GM21529 (cell line): Measurements from ENCODE around the gene CCDC68.
"Not testable (repeated sequence)": the region's sequence is repeated elsewhere in the genome, so short reads cannot be mapped to it uniquely, and the experiment has no call there.

Experiments
- ATAC-seq: cut with Tn5 transposase; IDR thresholded peaks from one replicate; pipeline ENCODE4 v1.9.1; 2021; ENCODE audit not compliant: unreplicated experiment

CCDC68 gene

DNA sequence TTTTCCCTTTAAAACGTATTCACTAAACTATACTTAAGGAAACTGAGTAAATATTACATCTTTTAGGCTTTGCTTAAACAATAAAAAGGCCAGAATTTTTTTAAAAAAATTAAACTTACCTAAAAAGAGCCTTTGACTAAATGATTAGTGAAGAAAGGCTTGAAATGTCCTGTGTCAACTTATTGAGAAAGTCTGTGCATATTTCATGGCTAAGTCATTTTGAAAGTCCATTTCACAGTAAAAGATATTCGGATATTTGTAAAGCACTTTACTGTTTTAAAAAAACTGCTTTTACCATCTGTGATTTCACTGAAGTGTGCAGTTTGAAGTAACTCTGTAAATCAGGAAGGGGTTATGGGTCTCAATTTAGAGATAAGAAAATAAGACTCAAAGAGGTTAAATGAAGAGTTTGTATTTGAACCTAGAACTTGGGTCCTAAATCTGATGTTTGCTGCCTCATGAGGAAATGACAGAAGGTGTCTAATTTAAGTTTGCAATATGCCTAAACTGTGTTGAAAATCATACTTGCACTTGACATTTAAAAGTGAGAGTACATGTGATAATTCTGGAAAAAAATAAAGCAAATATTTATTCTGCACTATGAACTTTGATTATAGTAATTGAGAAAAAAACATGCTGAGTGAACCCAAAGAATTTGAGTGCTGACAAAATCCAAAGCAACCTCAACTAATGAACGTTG is 80.5 kb downstream of the CCDC68 start:
- ATAC-seq = no peak

DNA sequence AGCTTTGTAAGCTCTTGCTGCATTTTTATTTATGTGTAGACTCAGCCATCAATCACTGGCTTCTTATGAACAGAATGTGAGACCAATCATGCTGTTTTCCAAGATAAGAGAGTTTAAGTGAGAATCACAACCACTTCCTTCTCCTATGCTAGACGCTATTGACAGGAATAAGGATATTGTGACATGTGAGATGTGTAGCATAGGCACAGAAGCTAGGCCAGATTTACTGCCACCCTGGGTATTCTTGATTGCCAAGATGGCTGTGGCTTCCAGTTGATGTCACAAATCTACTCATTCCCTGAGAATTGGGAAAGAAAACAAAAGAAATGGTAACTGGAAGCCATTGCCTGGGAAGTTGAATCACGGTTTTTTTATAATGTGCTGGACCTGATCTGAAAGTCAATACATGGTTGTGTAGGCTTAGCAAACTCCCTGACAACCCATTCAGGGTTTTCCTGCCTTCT is 81.1 kb downstream of the CCDC68 start:
- no peak for ATAC-seq

DNA sequence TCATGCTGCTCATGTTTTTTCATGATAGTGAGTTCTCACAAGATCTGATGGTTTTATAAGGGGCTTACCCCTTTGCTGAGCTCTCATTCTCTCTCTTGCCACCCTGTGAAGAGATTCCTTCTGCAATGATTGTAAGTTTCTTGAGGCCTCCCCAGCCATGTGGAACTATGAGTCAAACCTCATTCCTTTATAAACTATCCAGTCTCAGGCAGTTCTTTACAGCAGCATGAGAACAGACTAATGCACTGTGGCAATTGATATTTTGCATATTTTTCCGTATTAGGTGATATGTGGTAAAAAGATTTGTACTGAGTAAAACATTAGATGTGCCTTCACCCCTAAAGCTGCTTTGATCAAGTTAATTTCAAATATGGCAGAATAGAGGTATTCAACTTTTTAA is 82.2 kb downstream of the CCDC68 start:
- no peak for ATAC-seq

DNA sequence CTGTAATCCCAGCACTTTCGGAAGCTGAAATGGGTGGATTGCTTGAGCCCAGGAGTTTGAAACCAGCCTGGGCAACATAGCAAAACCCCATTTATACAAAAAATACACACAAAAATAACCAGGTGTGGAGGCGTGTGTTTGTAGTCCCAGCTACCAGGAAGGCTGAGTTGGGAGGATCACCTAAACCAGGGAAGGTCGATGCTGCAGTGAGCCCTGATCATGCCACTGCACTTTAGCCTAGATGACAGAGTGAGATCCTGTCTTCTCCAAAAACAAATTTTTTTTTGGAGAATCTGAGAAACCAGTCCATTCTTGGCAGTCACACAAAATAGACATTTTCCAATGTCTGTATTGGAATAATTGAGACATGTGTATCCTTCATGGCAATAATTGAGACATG is 84.2 kb downstream of the CCDC68 start:
- no peak for ATAC-seq

DNA sequence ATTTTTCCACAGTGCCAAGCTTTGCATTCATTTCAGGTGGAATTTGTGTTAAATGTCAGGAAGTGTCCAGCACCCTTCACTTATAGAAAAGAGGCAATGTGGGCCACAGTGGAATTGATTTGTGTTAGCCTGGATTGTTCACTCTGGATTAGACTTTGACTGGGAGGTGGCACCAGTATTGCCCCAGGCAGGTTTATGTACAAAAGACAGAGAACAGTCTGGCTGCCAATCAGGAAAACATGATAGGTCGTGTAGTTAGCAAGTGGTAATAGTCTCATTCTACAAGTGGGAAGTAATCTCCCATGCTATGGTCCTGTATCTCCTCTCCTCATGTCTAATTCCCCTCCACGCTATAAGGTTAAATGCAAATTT is 85.4 kb downstream of the CCDC68 start:
- no peak for ATAC-seq

DNA sequence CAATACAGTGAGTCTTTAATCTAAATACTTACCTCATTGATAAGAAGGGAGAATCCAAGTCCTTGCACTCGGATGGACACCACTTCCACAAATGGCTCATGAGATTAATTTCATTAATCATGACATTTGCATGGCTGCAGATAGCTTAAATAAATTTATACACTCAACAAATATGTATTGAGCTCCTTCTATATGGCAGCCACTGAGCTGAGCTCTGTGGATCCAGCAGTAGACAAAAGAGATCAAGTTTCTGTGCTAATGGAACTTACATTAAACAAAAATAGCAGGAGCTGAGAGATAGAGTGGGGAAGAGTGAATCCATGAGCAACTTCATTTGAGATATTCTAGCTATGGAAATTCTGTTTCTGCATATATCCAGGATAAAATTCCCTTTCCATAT is 86.6 kb downstream of the CCDC68 start:
- ATAC-seq = no peak

DNA sequence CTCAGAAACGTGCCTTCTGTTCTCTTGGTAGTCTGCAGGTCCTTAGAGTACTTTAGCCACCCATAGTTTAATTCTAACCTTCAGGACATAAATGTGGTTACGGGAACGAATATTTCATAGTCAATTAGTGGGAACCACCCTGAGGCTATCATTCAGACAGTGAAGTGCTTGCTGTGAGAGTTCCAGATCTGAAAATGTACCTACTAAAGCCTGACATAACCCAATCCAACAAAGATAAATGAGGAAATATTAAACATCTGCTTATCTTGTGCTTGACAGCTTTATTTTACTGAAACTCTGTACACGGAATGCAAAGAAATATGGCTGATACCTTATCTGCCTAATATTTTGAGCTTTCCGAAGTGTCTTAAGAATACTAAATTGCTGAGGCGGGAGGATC is 88.0 kb downstream of the CCDC68 start:
- no peak for ATAC-seq

DNA sequence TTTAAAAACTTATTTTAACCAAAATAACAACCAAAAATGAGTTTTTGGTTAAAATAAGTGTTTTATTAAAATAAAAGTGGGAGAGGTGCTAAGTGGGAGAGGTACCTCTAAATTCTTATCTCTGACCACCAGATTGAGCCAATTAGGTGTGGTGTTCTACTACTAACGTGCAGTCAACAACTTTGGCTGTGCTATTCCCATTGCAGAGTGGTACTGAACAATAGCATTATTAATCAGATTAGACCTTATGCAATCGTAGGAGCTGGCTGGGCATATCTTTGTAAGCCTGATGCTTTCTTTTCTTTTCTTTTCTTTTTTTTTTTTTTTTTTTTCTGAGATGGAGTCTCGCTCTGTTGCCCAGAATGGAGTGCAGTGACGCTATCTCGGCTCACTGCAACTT is 92.1 kb downstream of the CCDC68 start:
- no peak for ATAC-seq

DNA sequence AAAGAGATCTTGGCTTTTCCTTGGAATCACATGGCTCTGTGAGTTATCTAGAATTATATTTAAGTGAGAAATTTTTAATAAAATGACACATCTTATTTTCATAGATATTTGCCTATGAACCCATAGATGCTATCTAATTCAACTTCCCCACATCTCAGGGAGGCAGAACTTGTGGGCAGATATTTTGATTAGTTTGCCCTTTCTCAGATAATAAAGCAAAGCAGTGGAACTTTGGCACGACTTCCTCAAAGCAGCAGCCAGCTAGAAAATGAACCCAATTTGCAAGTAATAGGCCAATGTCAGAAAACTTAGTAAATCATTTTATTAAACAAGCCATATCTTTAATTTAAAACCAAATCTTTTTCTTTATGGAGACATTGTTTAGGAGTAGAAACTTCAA is 98.3 kb downstream of the CCDC68 start:
- ATAC-seq = no peak

DNA sequence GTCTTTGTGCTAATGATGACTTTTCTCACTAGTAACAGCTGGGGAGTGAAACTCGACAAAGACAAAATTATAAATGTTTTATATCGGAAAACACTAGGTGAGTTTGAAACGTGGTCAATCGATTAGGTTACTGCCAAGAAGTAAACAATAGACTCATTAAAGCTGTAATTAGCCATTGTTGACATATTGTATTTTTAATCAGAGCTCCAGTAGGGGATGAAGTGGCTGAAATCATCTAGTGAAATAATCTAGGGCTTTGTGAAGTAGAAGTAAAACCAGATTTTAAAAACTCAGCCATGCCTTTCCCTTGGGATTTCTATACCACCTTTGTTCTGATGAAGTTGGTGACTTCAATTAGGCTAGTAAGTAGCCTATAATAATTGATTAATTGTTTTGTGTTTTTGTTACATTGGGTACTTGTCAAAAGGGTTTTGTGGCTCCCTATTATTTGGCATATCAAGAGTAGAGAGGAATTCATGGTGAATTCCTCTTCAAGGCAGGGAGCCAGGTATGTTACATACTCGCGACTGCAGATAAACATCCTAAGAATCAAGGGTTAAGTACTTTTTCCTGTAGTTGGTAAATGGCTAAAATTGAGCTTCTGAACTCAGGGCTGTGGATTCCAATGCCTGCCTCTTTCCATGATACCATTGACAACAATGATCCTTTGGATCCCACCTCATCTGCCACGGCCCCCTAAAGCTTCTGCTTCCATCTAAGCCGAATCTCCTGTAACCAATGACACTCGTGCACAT is 99.4 kb downstream of the CCDC68 start:
- no peak for ATAC-seq

DNA sequence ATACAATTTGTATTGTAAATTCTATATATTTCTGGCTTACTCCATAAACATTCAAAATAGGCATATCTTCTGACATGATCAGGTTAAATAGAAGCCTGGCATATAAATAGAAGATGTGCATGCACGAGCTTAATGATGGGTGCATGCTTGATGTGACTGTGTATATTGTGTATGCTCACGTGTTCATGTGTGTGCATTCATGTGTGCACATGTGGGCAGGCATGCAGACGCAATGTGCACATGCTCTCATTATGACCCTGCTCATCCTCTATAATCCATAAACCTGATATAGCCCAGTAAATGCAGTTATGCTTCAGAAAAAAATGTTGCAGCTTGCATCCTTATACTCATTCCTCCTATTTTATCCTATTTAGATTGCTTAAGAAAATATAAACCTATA is 101.8 kb downstream of the CCDC68 start:
- ATAC-seq = no peak

DNA sequence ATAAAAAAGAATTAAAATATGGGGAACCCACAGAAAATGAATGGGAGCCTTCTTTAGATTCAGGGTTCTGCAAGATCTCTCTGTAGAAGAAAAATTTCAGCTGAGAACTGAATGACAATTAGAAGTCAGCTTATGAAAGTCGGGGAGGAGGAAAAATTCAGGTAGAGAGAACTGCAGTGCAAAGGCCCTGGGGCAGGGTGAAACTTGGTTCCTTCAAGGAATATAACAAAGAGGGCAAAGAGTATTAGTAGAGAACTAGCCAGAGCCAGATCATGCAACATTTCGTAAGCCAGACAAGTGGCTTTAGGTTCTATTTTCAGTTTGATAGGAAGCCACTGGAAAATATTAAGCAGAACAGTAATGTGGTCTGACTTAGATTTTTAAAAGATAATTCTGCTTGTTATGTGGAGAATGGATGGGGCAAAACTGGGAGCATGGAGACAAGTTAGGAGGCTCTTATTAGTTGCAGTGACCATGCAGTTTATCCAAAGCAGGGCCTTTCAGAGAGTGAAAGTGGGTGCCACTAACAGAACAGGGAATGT is 103.1 kb downstream of the CCDC68 start:
- no peak for ATAC-seq

DNA sequence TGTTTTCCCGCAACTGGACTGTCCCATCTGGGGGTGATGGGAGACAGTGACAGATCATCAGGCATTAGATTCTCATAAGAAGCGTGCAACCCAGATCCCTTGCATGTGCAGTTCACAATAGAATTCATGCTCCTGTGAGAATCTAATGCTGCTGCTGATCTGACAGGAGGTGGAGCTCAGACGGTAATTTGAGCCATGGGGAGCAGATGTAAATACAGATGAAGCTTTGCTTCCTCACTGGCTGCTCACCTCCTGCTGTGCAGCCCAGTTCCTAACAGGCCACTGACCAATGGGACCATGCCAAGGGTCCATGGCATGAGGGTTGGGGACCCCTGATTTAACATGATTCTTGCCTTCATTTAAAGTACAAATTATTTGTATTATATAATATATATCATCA is 104.2 kb downstream of the CCDC68 start:
- ATAC-seq = not testable (repeated sequence)

DNA sequence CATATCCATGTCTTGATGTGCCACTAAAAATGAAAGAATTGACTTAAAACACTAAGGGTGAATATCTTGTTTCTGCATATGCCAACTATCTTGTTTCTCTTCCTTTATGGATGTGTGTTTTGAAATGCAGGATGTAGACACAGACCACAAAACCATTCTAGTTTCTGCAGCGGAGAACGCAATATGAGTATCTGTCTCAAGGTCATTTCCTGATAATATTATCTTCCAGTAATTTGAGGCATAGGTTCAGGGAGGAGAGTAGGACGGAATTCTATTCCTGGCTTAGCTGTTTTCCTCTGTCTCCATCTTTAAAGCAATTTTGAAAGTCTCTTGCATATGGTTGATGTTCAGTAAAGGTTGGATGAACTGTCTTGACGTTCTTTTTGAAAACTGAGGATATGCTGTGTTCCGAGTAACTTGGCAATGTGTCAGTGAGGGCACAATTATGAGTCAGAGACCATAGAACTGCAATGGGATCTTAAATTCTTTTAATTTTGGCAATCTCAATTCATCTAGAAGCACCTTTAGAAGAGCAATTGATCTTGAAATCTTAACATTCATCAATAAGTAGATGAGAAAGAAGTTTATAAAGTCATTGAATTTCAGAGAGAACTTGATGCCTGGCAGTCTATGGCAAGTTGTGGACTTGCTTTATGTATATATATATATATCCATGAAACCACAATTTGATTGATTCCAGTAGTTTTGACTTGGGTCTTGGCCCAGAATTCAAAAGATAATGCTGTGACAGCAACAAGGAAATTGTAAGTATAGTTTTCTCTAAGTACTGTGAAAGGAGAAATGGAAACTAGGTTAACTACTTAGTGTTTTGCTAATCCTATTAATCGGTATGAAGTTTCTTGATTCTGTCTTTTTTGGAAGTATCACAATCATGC is 106.2 kb downstream of the CCDC68 start:
- ATAC-seq = no peak
